ENCODE measurements around the gene TAGLN.
"Not testable (repeated sequence)": the region's sequence is repeated elsewhere in the genome, so short reads cannot be mapped to it uniquely, and the experiment has no call there.

The TAGLN gene

GRCh38 chr11:117195761-117196160, 3.4 kb upstream of the TAGLN start:
- DNase-seq (ENCODE audit: low read depth in 2 of 2): no peak

- DNase-seq (ENCODE audit: low read depth in 2 of 2): no peak
Measured at GRCh38 chr11:117197006-117197405, 2.2 kb upstream of the TAGLN start.

GRCh38 chr11:117197516-117198456, 1.4 kb upstream of the TAGLN start:
- no peak for DNase-seq (ENCODE audit: low read depth in 2 of 2)

- DNase-seq (ENCODE audit: low read depth in 2 of 2): no peak
Measured at GRCh38 chr11:117198613-117199012, 557 bp upstream of the TAGLN start.

GRCh38 chr11:117199916-117200812, 994 bp downstream of the TAGLN start:
- DNase-seq (ENCODE audit: low read depth in 2 of 2): no peak

- DNase-seq (ENCODE audit: low read depth in 2 of 2): no peak
Measured at GRCh38 chr11:117200813-117201657, 1.9 kb downstream of the TAGLN start.

GRCh38 chr11:117201658-117202305, 2.6 kb downstream of the TAGLN start:
- no peak for DNase-seq (ENCODE audit: low read depth in 2 of 2)

- no peak for DNase-seq (ENCODE audit: low read depth in 2 of 2)
Measured at GRCh38 chr11:117202386-117203068, 3.4 kb downstream of the TAGLN start.

- no peak for DNase-seq (ENCODE audit: low read depth in 2 of 2)
Measured at GRCh38 chr11:117203069-117203407, 3.9 kb downstream of the TAGLN start.

GRCh38 chr11:117204283-117205080, 5.3 kb downstream of the TAGLN start:
- no peak for DNase-seq (ENCODE audit: low read depth in 2 of 2)

GRCh38 chr11:117205211-117205818, 6.1 kb downstream of the TAGLN start:
- no peak for DNase-seq (ENCODE audit: low read depth in 2 of 2)

- DNase-seq (ENCODE audit: low read depth in 2 of 2): not testable (repeated sequence)
Measured at GRCh38 chr11:117206111-117206510, 6.9 kb downstream of the TAGLN start.

- not testable (repeated sequence) for DNase-seq (ENCODE audit: low read depth in 2 of 2)
Measured at GRCh38 chr11:117206859-117207258, 7.7 kb downstream of the TAGLN start.

- DNase-seq (ENCODE audit: low read depth in 2 of 2): not testable (repeated sequence)
Measured at GRCh38 chr11:117207481-117207880, 8.3 kb downstream of the TAGLN start.

- not testable (repeated sequence) for DNase-seq (ENCODE audit: low read depth in 2 of 2)
Measured at GRCh38 chr11:117208710-117209109, 9.5 kb downstream of the TAGLN start.

GRCh38 chr11:117209351-117210125, 10.4 kb downstream of the TAGLN start:
- not testable (repeated sequence) for DNase-seq (ENCODE audit: low read depth in 2 of 2)

GRCh38 chr11:117210620-117211019, 11.4 kb downstream of the TAGLN start:
- no peak for DNase-seq (ENCODE audit: low read depth in 2 of 2)

GRCh38 chr11:117212697-117213355, 13.7 kb downstream of the TAGLN start:
- DNase-seq (ENCODE audit: low read depth in 2 of 2): no peak

Measured in stimulated activated CD8-positive, alpha-beta memory T cell treated with anti-CD3 and anti-CD28 coated beads, Interleukin-7, amount 100 ng/mL, for 4 hours (primary cell).